NK-92 (cell line): ENCODE data around the gene SESN3.
A peak's percentile ranks its signal among the peaks of the same experiment; 100 is the strongest.
"Not testable (repeated sequence)": the region's sequence is repeated elsewhere in the genome, so short reads cannot be mapped to it uniquely, and the experiment has no call there.

Experiments
- DNase-seq: peaks from one replicate; lab custom pipeline; 2025; ENCODE audit not compliant: unreplicated experiment; lab: John Stamatoyannopoulos, UW

SESN3 gene

DNA sequence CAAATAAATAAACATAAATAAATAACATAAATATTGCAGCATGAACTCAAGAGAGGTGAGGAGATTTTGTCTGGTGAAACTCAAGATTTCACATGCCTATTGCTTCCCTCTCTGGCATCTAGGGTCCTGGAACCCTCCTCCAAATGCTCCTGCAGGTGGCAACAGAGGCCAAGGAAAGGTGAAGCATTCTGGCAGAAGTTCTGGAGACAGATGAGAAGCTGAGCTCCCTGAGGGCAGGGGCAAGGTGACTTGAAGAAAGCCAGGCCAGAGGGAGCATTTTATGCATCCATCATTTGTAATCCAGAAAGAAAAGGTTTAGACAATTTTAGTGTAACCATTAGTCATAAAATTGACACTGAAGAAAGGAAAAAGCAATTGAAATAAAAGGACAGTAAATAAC lies 76.5 kb downstream of the SESN3 start:
- no peak for DNase-seq

DNA sequence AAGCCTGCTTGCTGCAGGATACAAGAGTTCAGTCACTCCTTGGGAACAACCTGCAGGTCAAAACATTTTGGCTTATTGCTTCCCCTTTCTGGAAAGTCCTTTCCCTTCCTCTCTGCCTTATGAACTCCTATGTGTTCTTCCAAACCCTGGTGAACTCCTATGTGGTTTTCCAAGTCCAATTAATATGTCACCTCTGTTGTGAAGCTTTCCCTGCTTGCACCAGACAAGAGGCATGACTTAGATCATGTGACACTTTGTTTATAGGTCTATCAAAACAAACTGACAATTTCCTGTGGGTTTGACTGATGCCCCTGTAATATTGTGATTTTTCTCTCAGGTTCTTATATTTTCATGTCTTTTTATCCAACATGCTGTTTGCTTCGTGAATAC lies 77.2 kb downstream of the SESN3 start:
- DNase-seq, result no peak

DNA sequence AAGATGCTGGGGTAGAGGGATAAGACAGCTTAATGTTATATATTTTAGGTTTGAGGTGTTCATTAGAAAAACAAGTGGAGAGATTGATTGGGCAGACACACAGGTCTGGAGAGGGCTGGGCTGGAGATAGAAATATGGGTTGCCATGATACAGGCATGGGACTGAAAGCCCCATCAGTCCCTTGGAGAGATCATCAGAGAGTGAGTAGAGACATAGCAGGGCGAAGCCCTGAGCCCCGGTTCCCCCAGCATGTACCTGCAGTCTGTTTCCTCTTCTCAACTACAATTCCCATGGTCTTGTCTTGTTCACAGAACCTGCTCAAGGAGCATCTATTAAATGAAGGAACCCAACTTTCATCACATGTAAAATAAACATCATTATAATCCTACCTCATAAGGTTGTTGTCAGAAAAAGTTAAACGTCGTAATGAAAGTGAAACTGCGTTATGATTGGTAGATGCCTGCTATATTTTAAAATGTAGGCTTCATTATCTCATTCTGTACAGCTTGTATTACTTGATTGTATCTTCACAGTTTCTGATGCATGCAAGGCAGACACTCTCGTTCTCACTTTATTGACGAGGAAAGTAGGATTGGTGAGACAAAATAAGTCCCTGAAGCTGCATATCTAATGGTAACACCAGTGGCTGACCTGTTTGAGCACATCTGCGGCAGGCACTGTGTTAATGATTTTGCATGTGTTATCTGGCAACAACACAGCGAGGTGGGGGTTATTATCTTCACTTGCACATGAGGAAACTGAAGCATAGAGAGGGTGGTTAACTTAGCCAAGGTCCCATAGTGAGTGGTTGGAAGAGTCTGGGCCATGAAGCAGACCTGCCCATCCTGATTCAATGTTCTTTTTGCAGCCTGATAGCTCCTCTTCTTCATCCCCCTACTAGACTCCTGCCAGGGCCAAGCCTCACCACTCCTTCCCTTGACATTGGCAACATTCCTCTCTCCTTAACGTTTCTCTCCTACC lies 77.8 kb downstream of the SESN3 start:
- no peak for DNase-seq

DNA sequence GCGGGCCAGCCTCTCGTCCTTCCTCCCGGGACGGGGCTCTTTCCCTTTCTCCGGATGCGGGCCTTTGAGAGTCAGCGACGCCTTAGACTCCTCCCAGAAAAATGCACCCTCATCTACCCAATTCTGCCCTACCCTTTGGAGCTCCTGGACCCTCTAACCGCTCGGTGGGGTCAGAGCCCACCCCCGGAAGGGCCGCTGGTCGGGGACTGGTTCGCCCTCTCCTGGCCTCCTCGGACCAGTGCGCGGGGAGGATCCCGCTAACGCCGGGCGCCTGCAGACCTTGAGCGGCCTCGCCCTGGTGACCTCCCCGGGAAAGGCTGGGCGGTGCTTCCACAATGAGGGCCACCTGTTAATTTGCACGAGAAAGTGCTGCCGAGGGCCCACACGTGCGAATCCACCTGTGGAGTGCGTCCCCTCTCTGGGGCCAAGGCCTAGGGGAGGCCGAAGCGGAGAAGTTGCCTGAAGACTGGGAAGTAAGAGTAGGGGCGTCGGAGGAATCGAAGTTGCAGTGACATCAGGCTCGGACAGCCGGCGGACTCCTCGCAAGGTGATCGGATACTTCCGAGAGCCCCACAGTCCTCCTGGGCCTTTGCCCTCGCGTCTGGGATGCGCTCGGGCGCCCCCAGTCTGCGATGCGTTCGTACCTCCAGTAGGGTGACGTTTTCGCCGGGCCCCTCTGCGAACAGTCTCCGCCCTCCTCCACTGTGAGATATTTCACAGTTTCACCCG lies 79.9 kb downstream of the SESN3 start:
- peak; percentile 42 for DNase-seq

DNA sequence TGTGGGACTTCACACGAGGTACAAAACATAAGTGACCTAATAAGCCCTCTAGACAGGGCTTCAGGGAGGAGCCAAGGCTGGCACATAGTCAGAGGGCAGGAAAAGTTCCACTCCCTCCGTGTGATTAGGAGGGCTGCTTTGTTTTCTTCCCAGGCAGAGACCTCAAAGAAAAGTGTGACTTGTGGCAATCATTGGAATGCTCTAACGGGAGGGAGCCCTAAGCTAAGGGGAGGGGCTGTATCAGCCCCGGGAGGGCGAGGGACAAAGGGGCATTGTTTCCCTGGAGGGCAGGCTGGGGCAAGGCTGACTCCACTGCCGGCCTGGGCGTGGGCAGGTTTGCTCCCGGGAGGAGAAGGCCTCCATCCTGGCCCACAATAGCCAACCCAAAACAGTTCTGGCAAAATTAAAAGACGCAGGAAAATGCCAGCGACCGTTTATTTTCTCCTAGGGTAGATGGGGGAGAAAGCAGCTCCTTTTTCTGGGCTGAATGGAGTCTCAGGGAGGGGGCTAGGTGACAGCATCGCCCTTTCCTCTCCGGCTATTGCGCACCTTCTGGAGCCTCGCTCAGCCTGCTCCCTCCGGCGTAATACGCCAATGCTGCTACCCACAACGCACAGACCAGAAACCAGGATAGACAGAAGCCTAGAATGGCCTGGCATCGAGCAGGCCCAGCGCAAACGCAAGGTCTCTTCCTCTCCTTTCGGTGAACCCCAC lies 81.2 kb downstream of the SESN3 start:
- no peak for DNase-seq

DNA sequence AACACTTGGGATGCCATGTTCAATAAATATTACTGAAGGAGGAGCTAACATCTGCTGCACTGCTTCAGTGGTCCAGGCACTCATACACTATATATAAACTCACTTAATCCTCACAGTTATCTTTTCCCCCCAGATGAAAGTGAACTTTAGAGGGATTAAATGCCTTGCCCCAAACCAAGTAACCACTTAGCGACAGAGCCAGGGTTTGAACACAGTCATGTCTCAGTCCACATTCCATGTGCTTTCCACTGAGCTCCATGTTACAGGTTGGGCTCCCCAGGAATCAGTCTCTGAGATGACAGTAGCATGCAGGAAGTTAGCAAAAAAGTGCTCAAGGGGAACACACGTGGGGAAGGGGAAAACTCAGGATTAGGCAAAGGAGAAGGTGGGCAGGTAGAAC lies 82.1 kb downstream of the SESN3 start:
- no peak for DNase-seq

DNA sequence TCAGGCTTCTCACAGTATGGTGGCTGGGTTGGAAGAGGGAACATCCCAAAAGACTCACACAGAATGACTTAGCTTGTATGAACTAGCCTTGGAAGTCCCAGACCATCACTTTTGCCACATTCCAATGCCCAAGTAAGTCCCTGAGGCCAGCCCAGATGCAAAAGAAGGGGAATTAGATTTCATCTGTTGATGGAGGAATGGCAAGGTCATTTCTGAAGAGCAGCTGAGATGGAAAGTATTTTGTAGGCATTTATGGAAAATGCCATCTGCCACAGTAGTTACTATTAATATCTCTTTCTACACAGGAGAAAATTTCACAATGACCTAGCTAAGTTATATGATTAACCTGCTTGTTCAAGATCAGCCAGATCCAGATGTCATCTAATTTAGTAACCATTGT lies 82.6 kb downstream of the SESN3 start:
- DNase-seq, result no peak

DNA sequence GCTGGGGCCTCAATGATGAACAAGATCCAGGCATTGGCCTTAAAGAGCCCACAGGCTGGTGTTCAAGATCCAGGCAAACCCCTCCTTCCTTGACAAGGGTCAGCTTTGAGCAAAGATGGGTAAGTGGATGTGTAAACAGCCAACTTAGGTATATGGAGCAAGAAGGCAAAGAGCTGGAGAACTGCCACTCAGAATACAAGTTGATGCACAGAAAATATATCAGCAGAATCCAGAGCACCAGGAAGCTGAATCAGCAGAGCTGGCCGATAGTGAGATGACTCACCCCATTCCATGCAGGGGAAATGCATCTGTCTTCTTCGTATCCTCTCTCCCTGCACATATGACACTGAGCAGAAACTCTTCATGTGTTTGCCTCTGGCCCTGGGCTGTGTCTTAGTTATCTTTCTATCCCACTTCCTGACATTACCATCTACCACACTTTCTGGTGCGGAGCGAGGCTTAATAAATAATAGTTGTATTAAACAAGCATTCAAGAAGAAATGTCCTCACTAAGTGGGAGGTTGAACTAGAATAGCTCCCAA lies 83.6 kb downstream of the SESN3 start:
- DNase-seq, result no peak

DNA sequence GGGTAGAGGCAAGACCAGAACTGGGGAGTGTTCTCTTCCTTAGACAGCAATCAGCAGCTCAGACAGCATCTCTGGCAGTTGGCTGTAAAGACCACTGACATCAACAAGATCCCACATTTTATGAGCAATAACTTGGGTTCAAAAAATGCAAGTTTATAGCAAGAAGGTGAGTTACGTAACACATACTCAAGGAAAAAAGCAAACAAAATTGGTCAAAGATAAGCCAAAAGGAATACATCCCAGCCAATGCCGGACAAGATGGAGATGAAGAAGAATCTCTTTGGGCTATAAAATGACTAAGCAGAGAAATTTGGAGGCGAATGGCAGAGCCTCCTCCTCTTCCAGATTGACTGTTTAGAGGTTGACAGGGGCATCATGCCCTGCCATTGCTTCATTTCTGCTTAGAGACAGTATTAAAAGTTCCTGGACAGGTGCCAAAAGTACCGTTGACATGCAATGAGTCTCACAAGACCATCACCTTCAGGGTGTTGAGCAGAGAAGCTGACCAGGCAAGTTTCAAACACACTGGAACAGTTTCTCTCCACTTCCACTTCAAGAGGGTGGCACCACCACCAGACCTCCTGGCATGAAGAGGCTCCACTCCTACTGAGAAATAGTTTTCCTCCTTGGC lies 85.5 kb downstream of the SESN3 start:
- DNase-seq, result no peak

DNA sequence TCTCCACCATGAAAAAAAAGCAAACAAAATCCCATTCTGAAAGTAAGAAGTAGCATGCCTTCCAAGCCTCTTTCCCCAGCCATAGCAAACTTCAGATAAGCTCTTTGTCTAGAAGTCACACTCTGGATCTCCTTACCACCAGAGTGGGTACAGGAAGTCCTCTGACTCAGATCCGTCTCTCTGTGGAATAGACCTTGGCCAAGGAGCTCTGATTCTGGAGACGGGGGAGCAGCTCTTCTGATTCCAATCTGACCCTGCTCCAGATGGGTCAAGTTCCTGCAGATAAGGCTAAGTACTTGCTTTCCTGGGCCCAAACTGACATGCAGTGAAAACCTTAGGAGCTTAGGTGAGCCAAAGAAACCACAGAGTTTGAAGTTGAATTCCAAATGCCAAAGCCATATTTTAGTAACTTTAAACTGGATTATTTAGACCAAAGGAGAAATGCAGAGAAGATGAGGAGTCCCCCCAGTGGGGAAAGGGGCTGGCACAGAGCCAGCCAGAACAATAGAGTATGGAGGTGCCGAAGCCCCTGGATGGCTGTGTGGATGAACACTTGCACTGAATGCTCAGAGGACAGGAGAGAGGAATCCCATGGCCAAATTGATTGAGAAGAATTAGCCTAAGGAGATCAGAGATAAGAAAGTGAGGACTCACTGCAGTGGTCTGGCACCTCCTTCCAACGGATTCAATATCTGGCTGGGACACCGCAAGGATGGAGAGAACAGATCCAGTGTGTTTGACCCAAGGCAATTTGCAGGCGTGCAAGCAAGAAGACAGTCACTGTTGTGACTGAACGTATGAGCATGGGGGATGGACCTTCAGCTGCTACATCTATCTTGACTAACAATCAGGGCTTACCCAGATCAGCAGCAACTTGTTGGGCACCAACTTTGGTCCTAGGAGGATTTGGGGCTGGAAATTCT lies 86.4 kb downstream of the SESN3 start:
- DNase-seq, result no peak

DNA sequence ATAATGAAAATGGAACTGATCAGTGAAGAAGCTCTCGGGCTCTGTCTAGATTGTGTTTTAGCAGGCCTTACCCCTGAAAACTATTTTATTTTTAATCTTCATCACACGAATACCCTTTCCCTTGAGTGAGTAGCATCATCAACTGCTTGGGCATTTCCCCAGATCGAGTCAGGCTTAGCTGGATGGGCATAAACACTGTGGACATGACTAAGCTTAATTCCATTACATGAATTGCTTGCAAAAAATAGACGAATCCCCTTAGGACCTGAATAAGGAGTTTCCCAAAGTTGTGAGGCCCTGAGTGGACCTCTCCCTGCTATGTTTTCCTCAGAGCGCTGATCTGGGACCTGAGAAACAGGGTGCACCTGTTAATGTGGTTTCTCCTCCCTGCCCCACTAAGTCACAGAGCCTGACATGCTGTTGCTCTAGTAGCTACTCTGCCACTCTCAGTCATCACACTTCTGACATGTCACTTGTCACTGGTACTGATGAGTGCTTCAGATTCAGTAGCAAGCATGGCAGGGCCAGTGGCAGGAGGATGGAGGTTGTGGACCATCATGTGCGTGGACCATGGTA lies 87.8 kb downstream of the SESN3 start:
- no peak for DNase-seq

DNA sequence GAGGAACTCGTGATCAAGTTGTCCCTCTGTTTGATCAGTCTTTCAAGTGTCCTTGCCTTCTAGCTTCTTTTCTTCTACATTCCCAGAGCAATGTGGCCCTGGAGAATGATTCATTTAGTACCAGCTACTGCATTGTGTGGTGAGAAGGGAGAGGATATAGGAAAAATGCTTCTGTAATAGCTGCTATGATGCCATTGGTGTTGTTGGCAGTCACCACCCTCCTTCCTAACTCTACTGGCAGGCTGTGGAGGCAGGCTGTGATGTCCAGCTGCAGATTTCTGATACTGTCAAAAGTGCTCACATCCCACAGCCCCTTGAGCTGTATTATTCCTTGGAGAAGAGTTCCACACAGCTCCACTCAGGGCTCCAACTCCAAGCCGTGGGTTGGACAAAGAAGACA lies 88.6 kb downstream of the SESN3 start:
- no peak for DNase-seq

DNA sequence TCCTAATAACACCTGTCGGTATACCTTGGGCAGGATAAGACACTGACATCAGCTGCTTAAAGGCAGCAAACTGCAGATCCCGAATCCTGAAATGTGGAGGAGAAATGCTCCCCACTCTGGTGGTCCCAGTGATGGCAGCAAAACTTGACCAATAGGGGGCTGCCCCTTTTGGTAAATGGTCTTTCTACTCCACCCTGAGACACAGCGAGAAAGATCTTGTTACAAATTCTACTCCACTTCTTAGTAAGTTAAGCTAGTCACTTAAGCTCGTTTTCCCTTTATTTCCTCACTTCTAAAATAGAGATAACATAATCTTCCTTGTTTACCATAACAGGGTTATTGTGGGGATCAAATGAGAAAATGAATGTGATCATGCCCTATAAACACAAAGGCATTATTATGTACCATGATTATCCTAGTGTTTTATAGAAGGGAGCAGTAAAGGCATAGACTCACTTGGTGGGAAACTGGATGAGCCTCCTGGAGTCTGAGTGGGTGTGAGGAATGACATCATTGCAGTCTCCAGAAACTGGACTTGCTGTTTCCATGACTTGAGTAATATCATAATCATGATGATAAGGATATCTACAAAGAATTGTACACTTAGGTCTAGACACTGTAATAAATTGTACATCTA lies 90.5 kb downstream of the SESN3 start:
- DNase-seq, result no peak

DNA sequence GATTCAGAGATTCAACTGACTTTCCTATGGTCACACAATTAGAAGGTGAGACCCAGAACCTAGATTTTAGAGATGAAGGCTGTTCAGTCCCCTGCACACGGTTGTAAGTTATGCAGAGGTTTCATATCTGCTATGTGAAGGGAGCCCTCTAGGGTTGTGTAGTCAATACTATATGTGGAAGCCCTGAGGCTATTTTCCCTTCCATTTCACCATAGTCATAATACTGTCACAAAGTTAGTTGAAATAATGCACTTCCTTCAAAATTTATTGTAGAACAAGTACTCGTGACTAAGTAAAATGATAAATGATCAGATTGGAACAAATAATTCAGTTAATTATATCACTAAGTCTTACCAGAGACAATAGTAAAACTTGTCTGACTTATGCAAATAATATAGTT lies 92.6 kb downstream of the SESN3 start:
- no peak for DNase-seq

DNA sequence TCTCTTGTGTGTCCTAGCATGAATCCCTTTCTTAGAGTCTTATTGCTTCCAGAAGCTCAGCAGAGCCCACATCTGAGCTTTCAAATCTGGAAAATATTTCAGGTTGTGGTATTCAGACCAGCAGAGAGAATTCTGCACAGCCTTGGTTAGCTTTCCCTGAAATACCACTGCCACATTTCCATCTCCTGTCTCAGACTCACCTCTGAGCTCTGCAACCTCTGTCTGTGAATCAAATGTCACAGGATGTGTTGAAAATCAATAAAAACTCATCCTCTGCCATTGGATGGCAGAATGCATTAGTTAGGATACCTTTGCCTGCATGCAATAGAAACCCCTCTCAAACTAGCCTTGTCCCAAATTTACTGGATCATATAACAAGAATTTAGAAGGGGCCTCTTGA lies 93.7 kb downstream of the SESN3 start:
- DNase-seq, result no peak

DNA sequence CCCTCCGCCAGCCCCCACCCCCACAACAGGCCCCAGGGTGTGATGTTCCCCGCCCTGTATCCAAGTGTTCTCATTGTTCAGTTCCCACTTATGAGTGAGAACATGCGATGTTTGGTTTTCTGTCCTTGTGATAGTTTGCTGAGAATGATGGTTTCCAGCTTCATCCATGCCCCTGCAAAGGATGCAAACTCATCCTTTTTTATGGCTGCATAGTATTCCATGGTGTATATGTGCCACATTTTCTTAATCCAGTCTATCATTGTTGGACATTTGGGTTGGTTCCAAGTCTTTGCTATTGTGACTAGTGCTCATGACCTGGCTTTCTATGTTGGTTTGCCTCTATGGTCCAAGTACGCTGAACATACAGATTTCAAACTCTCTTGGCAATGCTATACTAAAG lies 94.3 kb downstream of the SESN3 start:
- not testable (repeated sequence) for DNase-seq

DNA sequence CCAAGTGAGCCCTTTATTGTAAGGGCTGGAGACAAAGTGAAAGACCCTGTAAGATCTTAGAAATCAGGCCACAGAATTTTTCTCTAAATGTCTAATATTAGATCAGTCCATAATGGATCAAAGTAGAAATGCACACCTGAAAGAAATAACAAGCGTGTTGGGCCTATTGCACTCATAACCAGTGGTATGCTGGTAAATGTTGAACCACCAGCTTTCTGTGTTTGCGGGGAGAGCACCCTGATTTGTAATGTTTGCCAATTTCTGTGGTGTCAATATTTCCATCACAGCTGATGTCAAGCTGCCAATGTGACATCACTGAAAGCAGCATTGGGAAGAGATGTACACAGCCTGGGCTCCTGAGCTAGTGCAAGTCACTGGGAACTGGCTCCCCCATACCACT lies 95.1 kb downstream of the SESN3 start:
- DNase-seq, result no peak

DNA sequence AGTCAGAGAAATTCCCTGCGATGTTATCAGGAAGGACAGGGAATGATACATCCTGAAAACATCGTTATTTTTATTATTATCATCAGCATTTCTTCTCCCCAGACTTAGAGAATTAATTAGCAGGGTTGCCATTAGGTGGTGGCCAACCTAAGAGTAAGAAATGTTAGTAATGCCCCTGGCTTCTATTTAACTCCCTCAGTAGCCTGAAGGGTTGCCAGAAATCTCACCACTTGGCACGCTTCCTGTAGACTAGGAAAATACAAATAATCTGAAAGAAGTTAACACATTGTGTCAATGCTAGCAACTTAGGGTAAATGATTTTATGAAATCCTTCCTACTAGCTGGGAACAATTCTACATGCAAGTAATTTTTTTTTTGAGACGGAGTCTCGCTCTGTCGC lies 95.8 kb downstream of the SESN3 start:
- DNase-seq, result no peak

DNA sequence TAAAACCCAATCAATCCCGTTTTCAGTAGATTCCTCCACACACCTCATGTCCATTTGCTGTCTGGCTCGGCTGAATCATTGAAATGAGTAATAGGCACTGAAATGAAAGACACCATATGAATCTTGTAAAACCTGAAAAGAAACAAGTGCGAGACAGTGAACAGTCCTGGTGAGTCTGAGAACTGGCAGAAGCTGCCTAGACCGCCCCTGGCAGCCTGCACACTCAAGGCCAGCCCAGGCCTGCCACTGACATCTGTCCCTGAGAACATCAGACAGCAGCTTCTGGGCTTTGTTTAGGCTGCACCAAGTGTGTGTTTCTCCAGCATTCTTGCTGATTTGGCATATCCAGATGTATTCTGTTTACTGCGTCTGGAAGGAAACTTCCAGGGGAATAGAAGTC lies 96.5 kb downstream of the SESN3 start:
- DNase-seq, result no peak
